ENCODE data around the gene ANKS4B. TPM values are rescaled to one million over a fixed set of nuclear protein-coding genes. Genes with fewer than 3 reads are reported as not detected.

The ANKS4B gene
- total and polyA plus RNA-seq, 2 donors (not counting 3 experiments of a cell fraction or from before 2014, with no cell fraction given): not detected

DNA sequence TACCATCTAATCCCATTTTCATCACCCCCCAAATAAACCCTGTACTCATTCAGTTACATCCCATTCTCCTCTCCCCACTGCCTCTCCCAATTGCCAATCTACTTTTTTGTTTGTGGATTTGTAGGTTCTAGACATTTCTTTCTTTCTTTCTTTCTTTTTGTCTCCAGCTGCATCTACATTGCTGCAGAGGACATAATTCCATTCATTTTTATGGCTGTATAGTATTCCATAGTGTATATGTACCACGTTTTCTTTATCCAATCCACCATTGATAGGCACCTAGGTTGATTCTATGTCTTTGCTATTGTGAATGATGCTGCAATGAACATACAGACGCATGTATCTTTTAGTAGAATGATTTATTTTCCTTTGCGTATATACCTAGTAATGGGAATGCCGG is 50.9 kb downstream of the ANKS4B start:
- no peak for FAIRE-seq
- Histone ChIP-seq H3K4me3 (replicated peaks in 1 of 3; ENCODE audit: insufficient read depth in 1 of 3, low read depth in 1 of 3, low read length in 3 of 3) (no peak overlapping the region), H2AFZ (ENCODE audit: low read depth, low read length) (no peak overlapping the region), H3K9me3 (replicated peaks; ENCODE audit: control insufficient read depth, insufficient read depth, low read length) (no peaks in the 10 kb centered on the region), H3K9ac (replicated peaks; ENCODE audit: extremely low read depth, insufficient read depth, low read length) (no peak overlapping the region), H3K36me3 (ENCODE audit: control insufficient read depth in 2 of 2, extremely low read depth in 1 of 2, insufficient read depth in 2 of 2, low read length in 2 of 2) (no peaks in the 10 kb centered on the region), H3K27ac (ENCODE audit: insufficient read depth, low read depth, low read length) (no peak overlapping the region), H3K9me1 (replicated peaks; ENCODE audit: control insufficient read depth, extremely low read depth, insufficient read depth, low read length) (no peaks in the 10 kb centered on the region), H3K4me2 (ENCODE audit: insufficient read depth, low read length) (no peak overlapping the region), H4K20me1 (replicated peaks; ENCODE audit: control insufficient read depth, extremely low read depth, insufficient read depth, low read length) (no peaks in the 10 kb centered on the region), H3K79me2 (ENCODE audit: control insufficient read depth, insufficient read depth, low read length) (no peaks in the 10 kb centered on the region), H3K4me1 (ENCODE audit: control insufficient read depth, extremely low read depth, insufficient read depth, low read length) (no peaks in the 10 kb centered on the region), H3K27me3 (ENCODE audit: control insufficient read depth in 2 of 2, insufficient read depth in 2 of 2, low read length in 2 of 2) (peaks cover 21 to 47% of the 10 kb centered on the region in 2 experiments)
- no TSS peak for BruUV-seq (replicated peaks)
- ChIA-PET CTCF (interaction anchor here (1.4 to 1.5 kb wide), 2 partner anchors 11 to 16 kb away, joined by 4 to 11 read pairs; no protein-coding TSS in a partner anchor), POLR2A (no interaction called here)
- dilution Hi-C loops (cut with MboI; ENCODE audit: extremely low pct_ligation_motif_present, low sequenced_read_pairs): no loop called here
- TF ChIP-seq POLR2AphosphoS5 (IDR thresholded peaks at IDR 0.05; ENCODE audit: insufficient read depth, low read depth, low read length): no peak
- TF ChIP-seq EZH2 (IDR thresholded peaks at IDR 0.05; ENCODE audit: borderline replicate concordance, low read depth, low read length, severe bottlenecking): no peak
- no peak for TF ChIP-seq FOS (IDR thresholded peaks at IDR 0.05; ENCODE audit: borderline replicate concordance, insufficient read depth, low read length)
- no peak for TF ChIP-seq MYC (IDR thresholded peaks at IDR 0.05; ENCODE audit: low read depth, low read length)
- TF ChIP-seq GATA2 (IDR thresholded peaks at IDR 0.05; ENCODE audit: insufficient read depth, insufficient read length, low read depth, low read length): no peak
- no peak for TF ChIP-seq JUN (IDR thresholded peaks at IDR 0.05; ENCODE audit: borderline replicate concordance, insufficient read depth, insufficient read length, low read depth)
- TF ChIP-seq CTCF (IDR thresholded peaks at IDR 0.05; ENCODE audit: extremely low read depth in 1 of 2, insufficient read depth in 1 of 2, low read depth in 1 of 2, low read length in 2 of 2): no peak
- TF ChIP-seq, protein P1, sequence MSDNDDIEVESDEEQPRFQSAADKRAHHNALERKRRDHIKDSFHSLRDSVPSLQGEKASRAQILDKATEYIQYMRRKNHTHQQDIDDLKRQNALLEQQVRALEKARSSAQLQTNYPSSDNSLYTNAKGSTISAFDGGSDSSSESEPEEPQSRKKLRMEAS (IDR thresholded peaks at IDR 0.05; ENCODE audit: insufficient read depth, insufficient read length): no peak
- TF ChIP-seq POLR2A (IDR thresholded peaks at IDR 0.05; ENCODE audit: low read depth, low read length): no peak
- intact Hi-C loops (cut with micrococcal nuclease): loop anchor here (5.0 kb wide), 1 partner anchor 268 kb away; no protein-coding TSS in a partner anchor
- no peak for DNase-seq (ENCODE audit: low read depth, low spot score)

All from endothelial cell of umbilical vein (primary cell).